ENCODE data around the gene KIAA1217.

KIAA1217 gene

GRCh38 chr10:24416248-24416647 lies 207.3 kb downstream of the KIAA1217 start:
- no peak for TF ChIP-seq REST (IDR thresholded peaks at IDR 0.05; ENCODE audit: insufficient read depth in 1 of 2, low read depth in 2 of 2, low read length in 2 of 2)
- TF ChIP-seq SIN3A (IDR thresholded peaks at IDR 0.05; ENCODE audit: borderline replicate concordance, insufficient read depth, low read length), result no peak
- TF ChIP-seq FOXP2 (optimal IDR thresholded peaks at IDR 0.05; ENCODE audit: borderline replicate concordance, extremely low read depth, extremely low read length, insufficient read depth), result no peak
- no peak for TF ChIP-seq POLR2AphosphoS5 (IDR thresholded peaks at IDR 0.05; ENCODE audit: low read depth, low read length)
- no peak for TF ChIP-seq TAF1 (IDR thresholded peaks at IDR 0.05; ENCODE audit: borderline replicate concordance, insufficient read depth, low read length)

GRCh38 chr10:24417053-24417452 lies 208.1 kb downstream of the KIAA1217 start:
- TF ChIP-seq TAF1 (IDR thresholded peaks at IDR 0.05; ENCODE audit: borderline replicate concordance, insufficient read depth, low read length), result no peak
- no peak for TF ChIP-seq REST (IDR thresholded peaks at IDR 0.05; ENCODE audit: insufficient read depth in 1 of 2, low read depth in 2 of 2, low read length in 2 of 2)
- TF ChIP-seq SIN3A (IDR thresholded peaks at IDR 0.05; ENCODE audit: borderline replicate concordance, insufficient read depth, low read length), result no peak
- TF ChIP-seq FOXP2 (optimal IDR thresholded peaks at IDR 0.05; ENCODE audit: borderline replicate concordance, extremely low read depth, extremely low read length, insufficient read depth), result no peak
- no peak for TF ChIP-seq POLR2AphosphoS5 (IDR thresholded peaks at IDR 0.05; ENCODE audit: low read depth, low read length)

DNA sequence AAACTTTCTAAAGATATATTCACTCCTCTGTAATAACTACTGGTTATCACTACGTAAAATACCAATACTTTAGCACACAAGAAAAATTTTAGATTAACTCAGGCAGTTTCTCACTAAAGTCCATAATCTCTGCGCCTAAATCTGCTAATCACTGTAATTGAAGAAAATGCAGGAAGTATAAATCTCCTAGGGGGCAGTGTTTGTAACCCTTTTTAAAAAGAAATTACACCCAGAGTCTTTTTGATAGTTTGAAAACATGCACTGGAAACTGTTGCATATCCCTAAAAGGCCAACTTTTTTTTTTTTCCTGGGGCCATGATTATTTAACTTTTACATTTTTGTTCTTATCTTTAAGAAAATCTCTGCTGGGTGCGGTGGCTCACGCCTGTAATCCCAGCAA lies 209.6 kb downstream of the KIAA1217 start:
- TF ChIP-seq SIN3A (IDR thresholded peaks at IDR 0.05; ENCODE audit: borderline replicate concordance, insufficient read depth, low read length), result no peak

GRCh38 chr10:24419066-24419465 lies 210.1 kb downstream of the KIAA1217 start:
- TF ChIP-seq REST (IDR thresholded peaks at IDR 0.05; ENCODE audit: insufficient read depth in 1 of 2, low read depth in 2 of 2, low read length in 2 of 2) (no peak), SIN3A (IDR thresholded peaks at IDR 0.05; ENCODE audit: borderline replicate concordance, insufficient read depth, low read length) (no peak), FOXP2 (optimal IDR thresholded peaks at IDR 0.05; ENCODE audit: borderline replicate concordance, extremely low read depth, extremely low read length, insufficient read depth) (no peak), POLR2AphosphoS5 (IDR thresholded peaks at IDR 0.05; ENCODE audit: low read depth, low read length) (no peak), TAF1 (IDR thresholded peaks at IDR 0.05; ENCODE audit: borderline replicate concordance, insufficient read depth, low read length) (no peak)

- TF ChIP-seq SIN3A (IDR thresholded peaks at IDR 0.05; ENCODE audit: borderline replicate concordance, insufficient read depth, low read length) (no peak), POLR2AphosphoS5 (IDR thresholded peaks at IDR 0.05; ENCODE audit: low read depth, low read length) (no peak), FOXP2 (optimal IDR thresholded peaks at IDR 0.05; ENCODE audit: borderline replicate concordance, extremely low read depth, extremely low read length, insufficient read depth) (no peak)
Measured at GRCh38 chr10:24425151-24425550, 216.2 kb downstream of the KIAA1217 start.

GRCh38 chr10:24427678-24428409 lies 218.9 kb downstream of the KIAA1217 start:
- TF ChIP-seq TAF1 (IDR thresholded peaks at IDR 0.05; ENCODE audit: borderline replicate concordance, insufficient read depth, low read length), result no peak
- no peak for TF ChIP-seq POLR2AphosphoS5 (IDR thresholded peaks at IDR 0.05; ENCODE audit: low read depth, low read length)
- TF ChIP-seq REST (IDR thresholded peaks at IDR 0.05; ENCODE audit: insufficient read depth in 1 of 2, low read depth in 2 of 2, low read length in 2 of 2), result no peak
- TF ChIP-seq SIN3A (IDR thresholded peaks at IDR 0.05; ENCODE audit: borderline replicate concordance, insufficient read depth, low read length), result no peak
- no peak for TF ChIP-seq FOXP2 (optimal IDR thresholded peaks at IDR 0.05; ENCODE audit: borderline replicate concordance, extremely low read depth, extremely low read length, insufficient read depth)

Measured in PFSK-1 (cell line).